ENCODE results near the gene LCLAT1.

DNA sequence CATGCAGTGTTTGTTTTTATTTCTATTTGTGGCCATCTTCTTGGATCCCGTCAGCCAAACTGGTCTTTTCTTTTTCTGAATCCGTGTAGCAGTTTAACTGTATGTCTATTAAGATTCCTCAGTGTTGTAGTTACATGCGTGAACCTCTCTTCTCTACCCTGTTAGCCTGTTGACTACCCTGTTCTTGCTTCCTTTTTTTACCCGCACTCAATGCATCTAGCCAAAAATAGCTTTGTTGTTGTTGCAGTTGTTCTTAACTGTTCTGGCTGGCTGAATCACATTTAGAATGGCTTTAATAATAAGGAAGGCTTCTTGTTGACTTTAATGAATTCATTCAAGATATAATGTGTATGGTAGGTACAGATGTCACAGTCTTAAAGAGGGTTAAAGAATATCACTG is 137.1 kb downstream of the LCLAT1 start:
- TF ChIP-seq POLR2AphosphoS5 (IDR thresholded peaks at IDR 0.05; ENCODE audit: low read depth, low read length) (no peak), TAF1 (IDR thresholded peaks at IDR 0.05; ENCODE audit: borderline replicate concordance, insufficient read depth, low read length) (no peak)
